H9 (cell line): Measurements from ENCODE around the gene DMD. TPM values are rescaled to one million over a fixed set of nuclear protein-coding genes. Genes with fewer than 3 reads are reported as not detected.

Source experiments
- DNase-seq: peaks from one replicate; pipeline ENCODE4 v3.0.0-alpha.2; 2017
- H2AFZ ChIP-seq: one replicate; pipeline ENCODE4 v1.6.1; 2013; ENCODE audit warnings: mild to moderate bottlenecking, low read length, control low read depth, moderate library complexity
- H2AK5ac ChIP-seq: 2 replicates; pipeline ENCODE4 v1.6.1; 2013; ENCODE audit warnings: low read length, control low read depth, mixed read lengths; ENCODE audit not compliant: insufficient read length
- H2BK120ac ChIP-seq: one replicate; pipeline ENCODE4 v1.6.1; 2013; ENCODE audit warnings: low read depth, mild to moderate bottlenecking, low read length, control low read depth, inconsistent platforms; ENCODE audit not compliant: poor library complexity, severe bottlenecking
- H2BK12ac ChIP-seq: 2 replicates; pipeline ENCODE4 v1.6.1; 2013; ENCODE audit warnings: low read length, control low read depth, mixed read lengths, low read depth; ENCODE audit not compliant: insufficient read length
- H2BK15ac ChIP-seq: 2 replicates; pipeline ENCODE4 v1.6.1; 2013; ENCODE audit warnings: low read depth, low read length, control low read depth
- H2BK20ac ChIP-seq: one replicate; pipeline ENCODE4 v1.6.1; 2013; ENCODE audit warnings: low read depth, mild to moderate bottlenecking, low read length, control low read depth, inconsistent platforms; ENCODE audit not compliant: poor library complexity, severe bottlenecking
- H2BK5ac ChIP-seq: 2 replicates; pipeline ENCODE4 v1.6.1; 2013; ENCODE audit warnings: low read length, control low read depth, mixed read lengths; ENCODE audit not compliant: insufficient read length
- H3K14ac ChIP-seq: 2 replicates; pipeline ENCODE4 v1.6.1; 2013; ENCODE audit warnings: low read length, control low read depth; ENCODE audit not compliant: insufficient read depth
- H3K18ac ChIP-seq: 2 replicates; pipeline ENCODE4 v1.6.1; 2013; ENCODE audit warnings: low read depth, mild to moderate bottlenecking, mixed read lengths, low read length, control low read depth; ENCODE audit not compliant: insufficient read length
- H3K23ac ChIP-seq: 2 replicates; pipeline ENCODE4 v1.6.1; 2013; ENCODE audit warnings: low read length, control low read depth, mixed read lengths, low read depth; ENCODE audit not compliant: insufficient read length
- H3K23me2 ChIP-seq: 2 replicates; pipeline ENCODE4 v1.6.1; 2013; ENCODE audit warnings: low read depth, mild to moderate bottlenecking, mixed read lengths, low read length, control low read depth; ENCODE audit not compliant: insufficient read length, poor library complexity, severe bottlenecking
- H3K27ac ChIP-seq: 2 replicates; pipeline ENCODE4 v1.5.1; 2013; ENCODE audit warnings: low read length, control low read depth, mixed read lengths, low read depth; ENCODE audit not compliant: insufficient read length
- H3K27me3 ChIP-seq: 2 replicates; pipeline ENCODE4 v1.6.1; 2013; ENCODE audit warnings: low read length, control low read depth, inconsistent platforms; ENCODE audit not compliant: insufficient read depth
- H3K4ac ChIP-seq: 2 replicates; pipeline ENCODE4 v1.6.1; 2013; ENCODE audit warnings: low read depth, mild to moderate bottlenecking, control low read depth, inconsistent platforms, low read length, moderate library complexity
- H3K4me1 ChIP-seq: 2 replicates; pipeline ENCODE4 v1.6.1; 2013; ENCODE audit warnings: low read length, control low read depth, inconsistent platforms; ENCODE audit not compliant: insufficient read depth
- H3K4me2 ChIP-seq: 2 replicates; pipeline ENCODE4 v1.6.1; 2013; ENCODE audit warnings: low read length, control low read depth, mixed read lengths; ENCODE audit not compliant: insufficient read length, insufficient read depth
- H3K56ac ChIP-seq: 2 replicates; pipeline ENCODE4 v1.6.1; 2013; ENCODE audit warnings: low read depth, mild to moderate bottlenecking, mixed read lengths, low read length, control low read depth; ENCODE audit not compliant: insufficient read length
- H3K79me1 ChIP-seq: 2 replicates; pipeline ENCODE4 v1.6.1; 2013; ENCODE audit warnings: low read depth, mild to moderate bottlenecking, moderate library complexity, low read length, control low read depth, inconsistent platforms; ENCODE audit not compliant: insufficient read depth, poor library complexity, severe bottlenecking
- H3K79me2 ChIP-seq: 2 replicates; pipeline ENCODE4 v1.6.1; 2013; ENCODE audit warnings: low read length, control low read depth, inconsistent platforms; ENCODE audit not compliant: insufficient read depth
- H3K9ac ChIP-seq: 2 replicates; pipeline ENCODE4 v1.6.1; 2013; ENCODE audit warnings: low read length, control low read depth, mixed read lengths; ENCODE audit not compliant: insufficient read length; ENCODE audit errors: extremely low read depth
- H3K9me3 ChIP-seq: one replicate; pipeline ENCODE4 v1.6.1; 2013; ENCODE audit warnings: low read depth, low read length, inconsistent platforms; ENCODE audit not compliant: control insufficient read depth
- H3T11ph ChIP-seq: one replicate; pipeline ENCODE4 v1.6.1; 2013; ENCODE audit warnings: mild to moderate bottlenecking, low read length, control low read depth, inconsistent platforms
- H4K20me1 ChIP-seq: one replicate; pipeline ENCODE4 v1.6.1; 2013; ENCODE audit not compliant: control insufficient read depth, insufficient read length, insufficient read depth
- H4K5ac ChIP-seq: 2 replicates; pipeline ENCODE4 v1.6.1; 2013; ENCODE audit warnings: low read depth, mild to moderate bottlenecking, mixed read lengths, low read length, control low read depth; ENCODE audit not compliant: insufficient read length
- H4K8ac ChIP-seq: replicated peaks from 2 replicates; pipeline ENCODE4 v1.6.1; 2013; ENCODE audit warnings: low read length, control low read depth, mixed read lengths, low read depth; ENCODE audit not compliant: insufficient read length
- H4K91ac ChIP-seq: 2 replicates; pipeline ENCODE4 v1.6.1; 2013; ENCODE audit warnings: low read depth, mild to moderate bottlenecking, moderate library complexity, mixed read lengths, low read length, control low read depth; ENCODE audit not compliant: insufficient read length
- H3K27ac Mint-ChIP-seq, 3 experiments: 2 replicates in 2 of 3; 3 replicates in 1 of 3; pipeline ENCODE4 v1.8.0; 2020 to 2021; ENCODE audit warnings: mixed read lengths in 3 of 3, mild to moderate bottlenecking in 1 of 3, moderate library complexity in 1 of 3
- H3K27me3 Mint-ChIP-seq: 2 replicates; pipeline ENCODE4 v1.8.0; 2021; ENCODE audit warnings: low read depth, mild to moderate bottlenecking, moderate library complexity, mixed read lengths
- H3K36me3 Mint-ChIP-seq, 3 experiments: 2 replicates in 2 of 3; 3 replicates in 1 of 3; pipeline ENCODE4 v1.8.0; 2020 to 2021; ENCODE audit warnings: low read depth in 3 of 3, mixed read lengths in 3 of 3; ENCODE audit not compliant: insufficient read depth in 1 of 3
- H3K4me1 Mint-ChIP-seq, 2 experiments: 2 replicates each; pipeline ENCODE4 v1.8.0; 2020; ENCODE audit warnings: mixed read lengths in 2 of 2
- H3K4me3 Mint-ChIP-seq, 2 experiments: 2 replicates in 1 of 2; 3 replicates in 1 of 2; pipeline ENCODE4 v1.8.0; 2020 to 2021; ENCODE audit warnings: mild to moderate bottlenecking in 2 of 2, mixed read lengths in 2 of 2, moderate library complexity in 1 of 2
- H3K9me3 Mint-ChIP-seq, 2 experiments: 2 replicates in 1 of 2; 3 replicates in 1 of 2; pipeline ENCODE4 v1.8.0; 2020; ENCODE audit warnings: mild to moderate bottlenecking in 2 of 2, mixed read lengths in 2 of 2, moderate library complexity in 1 of 2
- CTCF ChIP-seq: fragments of 200-600 bp; sonication (generic); conservative IDR thresholded peaks from 3 replicates; pipeline ENCODE4 v1.8.0; 2021; ENCODE audit warnings: antibody characterized with exemption, mild to moderate bottlenecking
- WGBS: extraction: QIAGEN DNeasy Blood & Tissue Kit; methylation state at CpG from one replicate; pipeline ENCODE4 v1.1.7; 2013; ENCODE audit warnings: missing lambda C conversion rate, low lambda C conversion rate, mixed read lengths; ENCODE audit not compliant: insufficient read length; ENCODE audit errors: extremely low coverage; 5-methylcytosine and 5-hydroxymethylcytosine counted together
- total RNA-seq: library from RNA; stranded (reverse); gene quantifications from 2 replicates; pipeline ENCODE4 v1.2.1, GENCODE V29; 2021

DMD gene
- total RNA-seq, 1 experiment from 2014 or later: 3.8 TPM

- Mint-ChIP-seq H3K4me3 (no peak overlapping the region), H3K27ac (no peak overlapping the region), H3K9me3 (peaks cover 28 to 29% of the 10 kb centered on the region in 2 experiments), H3K4me1 (peaks cover 0 to 3% of the 10 kb centered on the region in 2 experiments; a peak in 1 of 4 replicates), H3K36me3 (no peaks in the 10 kb centered on the region; a peak in 1 of 7 replicates), H3K27me3 (no peaks in the 10 kb centered on the region)
- no peak overlapping the region for H2AFZ ChIP-seq
- H4K91ac ChIP-seq: no peak overlapping the region
- H4K20me1 ChIP-seq: no peaks in the 10 kb centered on the region
- H2BK12ac ChIP-seq: no peak overlapping the region
- H3K23ac ChIP-seq: no peak overlapping the region
- H3K14ac ChIP-seq: no peak overlapping the region
- no peak overlapping the region for H2BK15ac ChIP-seq
- no peaks in the 10 kb centered on the region for H3K23me2 ChIP-seq
- DNase-seq: no peak
- no peaks in the 10 kb centered on the region for H3K79me1 ChIP-seq
- no peaks in the 10 kb centered on the region for H3K9me3 ChIP-seq
- H3K9ac ChIP-seq: no peak overlapping the region
- WGBS: no CpG with 5 or more reads among the region's 5 CpGs
- no peak overlapping the region for H4K5ac ChIP-seq
- H2AK5ac ChIP-seq: no peak overlapping the region
- no peak overlapping the region for H4K8ac ChIP-seq
- TF ChIP-seq CTCF: no peak
- no peak overlapping the region for H3K4me2 ChIP-seq
- H3K27ac ChIP-seq: no peak overlapping the region
- H3K4ac ChIP-seq: no peak overlapping the region
- no peak overlapping the region for H3K18ac ChIP-seq
- no peak overlapping the region for H2BK120ac ChIP-seq
- no peaks in the 10 kb centered on the region for H3K27me3 ChIP-seq
- no peaks in the 10 kb centered on the region for H3K4me1 ChIP-seq
- H3K79me2 ChIP-seq: no peaks in the 10 kb centered on the region
- H3K56ac ChIP-seq: no peak overlapping the region
- H3T11ph ChIP-seq: no peak overlapping the region
- H2BK20ac ChIP-seq: no peak overlapping the region
- no peak overlapping the region for H2BK5ac ChIP-seq
Measured at GRCh38 chrX:31715675-31716074, 1495.7 kb downstream of the DMD start.
